ENCODE measurements around the gene LRRK1.

Gene LRRK1

DNA sequence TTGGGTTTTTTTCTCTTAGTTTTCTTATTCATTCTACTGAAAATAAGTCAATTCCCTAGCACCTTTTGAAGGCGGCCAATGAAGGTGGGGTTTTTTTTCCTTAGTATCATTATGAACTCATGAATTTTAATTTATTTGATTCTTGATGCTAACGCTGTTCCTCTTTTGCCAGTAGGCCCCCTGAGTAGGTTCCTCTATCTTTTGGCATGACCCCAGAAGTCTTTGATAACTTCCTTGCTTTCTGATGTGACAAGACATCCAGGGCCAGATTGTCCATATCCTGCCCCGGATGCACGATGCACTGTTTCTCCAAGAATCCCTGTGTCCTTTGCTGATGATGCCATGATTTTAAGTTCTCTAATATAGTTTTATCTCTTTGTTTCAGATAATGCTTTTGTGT is 20.6 kb downstream of the LRRK1 start:
- DNase-seq (ENCODE audit: low read depth in 2 of 2): no peak

DNA sequence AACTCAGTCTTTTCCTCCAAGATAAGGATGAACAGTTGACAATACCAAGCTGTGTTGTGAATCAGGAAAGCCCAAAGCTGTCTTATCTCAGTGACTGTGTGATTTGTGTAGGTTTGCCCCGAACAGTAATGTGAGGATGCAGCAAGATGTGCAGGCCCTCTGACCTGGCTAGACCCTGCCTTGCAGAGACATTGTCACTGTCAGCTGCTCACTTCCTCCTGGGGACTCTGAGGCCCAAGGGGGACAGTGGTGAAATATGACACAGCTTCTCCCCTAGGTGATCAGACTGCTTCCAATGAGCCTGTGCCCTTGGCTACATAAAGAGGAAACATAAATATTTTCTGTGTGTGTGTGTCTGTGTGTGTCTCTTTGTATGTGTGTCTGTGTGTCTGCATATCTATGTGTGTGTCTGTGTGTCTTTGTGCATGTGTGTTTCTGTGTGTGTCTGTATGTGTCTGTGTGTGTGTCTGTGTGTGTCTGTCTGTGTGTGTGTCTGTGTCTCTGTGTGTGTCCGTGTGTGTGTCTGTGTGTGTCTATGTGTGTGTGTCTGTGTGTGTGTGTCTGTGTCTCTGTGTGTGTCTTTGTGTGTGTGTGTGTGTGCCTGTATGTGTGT is 21.7 kb downstream of the LRRK1 start:
- no peak for DNase-seq (ENCODE audit: low read depth in 2 of 2)

DNA sequence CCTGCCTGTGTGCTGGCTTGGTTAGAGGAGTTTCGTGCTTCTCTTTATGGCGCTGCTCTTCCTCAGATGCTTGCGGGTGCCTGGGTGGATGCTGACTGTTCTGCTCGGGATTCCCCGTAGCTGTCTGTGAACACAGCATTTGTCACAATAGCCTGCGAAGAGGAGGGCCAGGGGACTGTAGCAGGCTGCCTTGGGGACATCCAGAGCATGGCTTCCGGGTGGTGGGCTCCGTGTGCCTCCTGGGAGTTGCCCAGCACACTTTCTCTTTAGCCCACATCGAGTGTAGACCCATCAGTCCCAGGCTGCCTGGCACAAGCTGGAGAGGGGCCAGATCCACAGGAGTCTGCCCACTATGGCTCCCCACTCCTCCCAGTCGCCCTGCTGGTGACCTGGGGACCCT is 22.4 kb downstream of the LRRK1 start:
- no peak for DNase-seq (ENCODE audit: low read depth in 2 of 2)

DNA sequence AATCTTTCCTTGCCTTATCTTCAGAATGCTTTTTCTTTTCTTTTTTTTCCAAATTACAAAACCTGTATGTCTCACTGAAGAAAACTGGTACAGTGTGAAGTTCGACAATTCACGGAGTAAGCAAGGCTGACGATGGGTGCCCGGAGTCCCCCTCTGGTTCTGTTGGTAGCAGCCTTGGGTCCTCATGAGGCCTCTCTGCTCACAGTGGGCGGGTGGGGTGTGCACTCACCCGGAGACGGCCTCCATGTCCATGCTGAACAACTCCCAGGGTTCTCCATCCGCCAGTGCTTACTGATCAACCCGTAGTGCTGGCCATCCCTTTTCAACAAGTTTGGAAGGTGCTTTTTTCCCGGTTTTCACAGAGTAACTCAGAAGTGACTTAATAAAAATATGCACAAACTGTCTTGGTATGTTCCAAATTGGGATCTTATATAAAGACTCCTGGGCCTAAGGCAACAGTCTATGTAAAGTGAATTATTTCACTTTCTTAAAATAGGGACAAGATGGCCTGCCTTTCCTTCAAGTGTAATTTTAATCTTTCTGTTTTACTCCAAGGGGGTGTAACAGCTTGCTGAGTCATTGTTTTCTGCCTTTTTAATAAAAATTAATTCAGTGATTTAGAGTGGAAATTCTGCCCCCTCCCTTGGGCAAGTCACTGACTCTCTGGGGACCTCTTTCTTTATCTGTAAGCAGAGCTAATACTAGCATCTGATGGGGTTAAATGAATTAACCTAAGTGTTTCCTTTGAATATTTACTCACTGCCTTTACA is 23.7 kb downstream of the LRRK1 start:
- DNase-seq (ENCODE audit: low read depth in 2 of 2): no peak

DNA sequence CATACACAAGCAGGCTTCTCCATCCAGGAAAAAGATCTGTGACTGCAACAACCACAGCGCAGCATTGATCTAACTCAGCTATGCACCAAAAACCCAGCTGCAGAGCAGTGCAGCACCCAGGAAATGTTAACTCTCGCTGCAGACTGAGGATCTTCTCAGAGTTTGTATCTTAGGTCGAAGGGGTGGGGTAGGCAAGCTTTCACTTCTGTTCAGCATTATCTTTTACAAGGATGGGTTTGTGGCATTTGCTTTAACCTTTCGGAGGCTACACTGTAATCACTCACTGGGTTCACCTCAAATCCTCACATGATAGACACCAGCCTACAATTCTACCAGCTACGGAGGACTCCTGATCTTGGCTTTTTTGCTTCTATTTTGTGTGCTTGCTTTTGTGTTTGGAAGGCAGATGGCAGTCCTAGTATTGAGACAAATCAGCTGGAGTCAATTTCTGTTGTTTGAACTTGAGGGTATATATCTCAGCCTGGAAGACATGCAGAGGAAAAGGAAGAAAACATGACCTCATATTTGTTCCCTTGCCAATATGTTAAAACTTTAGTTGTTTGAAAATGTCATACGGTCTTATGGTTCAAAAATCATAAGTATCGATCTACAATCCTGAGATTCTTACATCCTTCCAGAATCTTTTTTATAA is 25.2 kb downstream of the LRRK1 start:
- no peak for DNase-seq (ENCODE audit: low read depth in 2 of 2)

DNA sequence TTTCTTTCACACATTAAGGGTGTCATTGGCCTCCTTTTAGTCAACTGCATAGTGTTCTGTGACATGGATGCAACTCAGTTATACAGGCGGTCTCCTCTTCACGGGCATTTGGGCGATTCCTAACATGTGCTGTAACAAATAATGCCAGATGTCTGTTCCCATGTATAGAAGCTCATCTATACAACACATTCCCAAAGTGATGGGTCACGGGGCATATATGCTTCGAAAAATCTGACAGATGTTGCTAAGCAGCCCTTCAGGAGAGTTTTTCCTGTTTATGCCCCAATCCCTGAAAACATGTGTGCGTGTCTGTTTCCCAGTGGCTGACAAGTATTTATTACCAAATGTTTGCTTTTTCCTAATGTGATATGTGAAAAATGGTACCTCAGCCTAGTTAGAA is 25.8 kb downstream of the LRRK1 start:
- DNase-seq (ENCODE audit: low read depth in 2 of 2): peak; percentile 42 to 43

DNA sequence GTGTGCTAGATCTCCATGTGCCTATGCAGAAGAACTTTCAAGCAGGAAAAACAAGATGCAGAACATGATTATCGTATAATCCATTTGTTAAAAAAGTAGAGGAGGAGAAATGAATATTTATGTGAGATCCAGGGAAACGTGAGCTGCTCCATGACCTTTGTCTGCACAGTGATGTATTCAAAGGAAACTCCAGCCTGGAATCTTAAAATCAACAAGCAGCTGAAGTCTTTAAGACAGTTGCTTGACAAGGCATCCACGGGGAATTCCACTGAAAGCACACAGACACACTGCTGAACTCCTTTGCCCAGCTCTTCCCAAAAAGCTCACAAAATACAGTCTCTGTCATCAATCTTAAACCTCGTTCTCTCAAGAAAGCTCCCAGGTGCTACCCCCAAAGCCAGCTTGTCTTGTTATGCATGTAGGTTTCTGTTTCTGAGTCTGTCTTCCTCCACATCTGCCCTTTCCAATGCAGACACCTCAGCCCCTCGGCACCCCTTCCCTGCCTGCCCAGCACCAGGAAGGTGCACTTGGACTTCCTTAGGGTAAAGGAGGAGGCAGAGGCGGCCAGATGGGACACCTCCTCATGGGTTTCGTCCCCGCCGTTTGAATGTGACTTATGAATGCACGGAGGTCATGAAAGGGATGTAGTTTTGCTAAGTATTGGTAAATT is 28.7 kb downstream of the LRRK1 start:
- no peak for DNase-seq (ENCODE audit: low read depth in 2 of 2)

DNA sequence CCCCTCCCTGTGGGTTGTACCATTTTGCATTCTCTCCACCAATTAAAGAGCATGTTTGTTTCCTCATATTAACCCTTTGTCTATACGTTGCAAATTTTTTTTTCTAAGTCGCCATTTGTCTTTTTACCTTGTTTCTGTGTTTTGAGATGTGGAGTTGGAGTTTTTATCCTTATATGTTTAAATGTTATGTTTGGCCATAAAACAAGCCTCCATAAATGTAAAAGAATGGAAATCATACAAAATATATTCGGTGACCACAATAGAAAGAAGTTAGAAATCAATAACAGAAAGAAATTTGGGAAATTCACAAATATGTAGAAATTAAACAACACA is 29.2 kb downstream of the LRRK1 start:
- no peak for DNase-seq (ENCODE audit: low read depth in 2 of 2)

DNA sequence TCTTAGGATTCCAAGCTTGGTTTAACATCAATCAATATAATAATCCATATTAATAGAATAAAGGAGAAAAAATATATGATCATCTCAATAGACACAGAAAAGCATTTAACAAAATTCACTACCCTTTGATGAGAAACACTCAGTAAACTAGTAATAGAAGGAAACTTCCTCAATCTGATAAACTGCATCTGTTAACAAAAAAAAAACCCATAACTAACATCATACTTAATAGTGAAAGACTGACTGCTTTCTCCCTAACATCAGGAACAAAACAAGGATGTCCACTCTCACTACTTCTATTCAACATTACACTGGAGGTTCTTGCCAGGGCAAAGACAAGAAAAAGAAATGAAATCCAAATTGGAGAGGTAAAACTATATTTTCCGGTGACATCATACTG is 30.5 kb downstream of the LRRK1 start:
- no peak for DNase-seq (ENCODE audit: low read depth in 2 of 2)

DNA sequence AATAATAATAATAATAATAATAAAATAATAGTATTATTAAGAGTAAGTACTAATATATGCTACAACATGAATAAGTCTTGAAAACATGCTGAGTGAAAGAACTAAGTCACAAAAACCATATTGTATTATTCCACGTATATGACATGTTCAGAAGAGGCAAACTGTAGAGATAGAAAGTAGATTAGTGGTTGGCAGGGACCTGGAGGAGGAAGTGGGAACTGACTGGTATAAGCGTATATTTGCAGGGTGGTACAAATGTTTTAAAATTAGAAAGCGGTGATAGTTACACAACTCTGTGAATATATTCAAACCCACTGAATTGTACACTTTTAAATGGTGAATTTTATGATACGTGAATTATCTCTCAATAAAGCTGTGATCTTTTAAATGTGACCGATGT is 32.8 kb downstream of the LRRK1 start:
- DNase-seq (ENCODE audit: low read depth in 2 of 2): no peak

DNA sequence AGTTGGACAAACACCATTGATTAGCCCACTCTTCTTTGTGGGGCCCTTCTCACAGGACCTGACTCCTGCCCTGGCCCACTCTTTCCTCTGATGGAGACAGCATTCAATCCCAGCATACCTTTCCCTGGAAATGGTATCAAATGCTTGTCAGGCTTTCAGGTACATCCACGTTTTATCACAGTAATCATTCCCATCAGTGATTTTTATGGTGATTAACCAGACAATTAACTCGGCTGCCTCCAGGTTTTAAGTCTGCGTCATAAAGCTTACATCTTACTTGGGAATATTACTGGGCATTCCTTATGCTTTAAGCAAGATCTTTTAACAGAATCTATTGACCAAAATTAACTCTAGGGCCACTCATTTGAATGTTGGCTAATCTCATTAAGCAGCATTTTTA is 33.4 kb downstream of the LRRK1 start:
- no peak for DNase-seq (ENCODE audit: low read depth in 2 of 2)

DNA sequence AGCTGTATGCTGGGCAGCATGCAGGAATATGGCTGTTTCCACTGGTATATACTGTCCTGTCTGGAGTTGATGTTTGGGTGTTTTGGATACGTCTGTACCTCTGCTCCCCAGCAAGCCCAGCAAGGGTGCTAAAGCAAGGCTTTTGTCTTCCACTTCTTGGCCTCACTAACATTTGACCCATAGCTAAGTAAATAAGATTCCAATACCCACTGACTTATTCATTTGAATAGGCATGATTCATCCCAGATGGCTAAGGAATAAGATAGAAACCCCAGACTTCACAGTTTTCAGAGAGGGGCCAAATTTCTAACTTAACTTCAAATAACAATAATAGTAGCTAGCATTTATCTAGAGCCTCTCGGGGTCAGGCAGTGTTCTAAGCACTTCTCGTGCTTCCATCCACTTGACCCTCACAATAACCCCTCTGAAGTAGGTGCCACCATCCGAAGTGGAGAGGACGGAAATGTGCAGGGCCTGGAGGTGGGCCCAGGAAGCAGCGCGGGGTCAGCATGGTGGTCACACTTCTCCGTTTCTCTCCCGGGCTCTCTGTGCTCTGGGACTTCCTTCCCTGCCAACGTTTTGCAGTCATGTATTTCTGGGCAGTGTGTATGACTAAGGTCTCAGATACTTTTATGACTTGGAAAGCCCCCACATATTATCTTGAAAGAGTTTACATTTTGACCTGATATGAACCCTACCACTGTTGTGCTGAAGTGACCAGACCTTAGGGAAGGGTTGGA is 39.3 kb downstream of the LRRK1 start:
- DNase-seq (ENCODE audit: low read depth in 2 of 2): no peak

DNA sequence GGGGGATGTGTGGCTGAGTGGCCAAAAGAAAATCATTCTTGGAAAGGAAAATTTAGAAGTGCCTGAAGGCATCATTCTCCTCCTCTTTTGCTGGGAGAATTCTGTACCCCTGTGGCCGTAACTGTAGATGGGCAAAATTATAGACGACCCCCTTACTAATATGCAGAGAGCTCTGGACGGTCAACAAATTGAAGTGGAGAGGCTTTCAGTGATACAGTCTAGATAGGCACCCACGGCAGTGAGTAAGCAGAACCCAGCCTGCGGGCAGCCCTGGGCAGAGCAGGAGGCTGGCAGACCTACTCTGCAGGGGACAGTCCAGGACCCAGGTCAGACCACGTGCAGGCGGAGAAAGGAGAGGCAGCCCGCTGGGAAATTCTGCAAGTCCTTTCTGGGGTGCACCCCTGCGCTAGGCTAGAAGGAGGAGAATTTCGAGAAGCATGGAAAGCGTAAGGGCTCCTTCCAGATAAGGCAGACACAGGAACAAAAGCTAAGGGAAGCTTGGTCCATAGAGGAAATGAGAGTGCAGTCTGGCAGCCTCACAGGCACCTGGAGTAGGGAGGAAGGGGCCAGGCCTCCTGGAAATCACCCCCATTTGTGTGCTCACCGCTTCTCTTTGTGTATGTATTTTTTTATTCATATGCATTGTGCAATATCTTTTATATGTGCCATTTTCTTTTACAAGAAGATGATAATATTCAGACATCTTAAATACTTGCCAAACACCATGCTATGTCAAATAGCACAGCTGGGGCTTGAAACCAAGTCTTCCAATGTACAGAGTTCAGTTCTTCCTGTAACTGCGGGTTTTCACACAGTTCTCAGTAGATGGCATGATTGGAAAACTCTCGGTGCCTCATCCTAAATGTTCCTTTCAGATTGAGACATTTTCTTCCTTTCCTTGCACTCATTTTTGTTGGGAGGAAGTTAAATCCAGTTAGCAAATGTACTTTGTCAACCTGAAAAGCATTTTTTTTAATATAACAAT is 40.2 kb downstream of the LRRK1 start:
- no peak for DNase-seq (ENCODE audit: low read depth in 2 of 2)

DNA sequence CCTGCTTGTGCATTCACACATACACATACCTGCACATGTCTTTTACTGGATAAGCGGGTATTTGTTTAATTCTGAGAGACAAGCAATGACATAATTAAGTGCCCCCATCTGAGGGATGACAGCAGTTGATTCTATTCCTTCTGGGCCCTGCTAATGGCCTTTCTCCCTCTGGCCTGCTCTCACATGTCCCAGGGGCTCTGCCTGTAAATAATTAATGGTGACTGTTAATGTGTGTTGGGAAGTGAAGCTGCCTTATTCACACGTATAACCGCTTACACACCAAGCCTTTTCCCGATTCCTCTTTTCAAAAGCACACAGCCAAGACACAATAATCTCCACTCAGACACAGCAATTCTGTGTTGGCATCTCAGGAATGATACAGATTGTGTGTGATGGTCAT is 47.8 kb downstream of the LRRK1 start:
- no peak for DNase-seq (ENCODE audit: low read depth in 2 of 2)

DNA sequence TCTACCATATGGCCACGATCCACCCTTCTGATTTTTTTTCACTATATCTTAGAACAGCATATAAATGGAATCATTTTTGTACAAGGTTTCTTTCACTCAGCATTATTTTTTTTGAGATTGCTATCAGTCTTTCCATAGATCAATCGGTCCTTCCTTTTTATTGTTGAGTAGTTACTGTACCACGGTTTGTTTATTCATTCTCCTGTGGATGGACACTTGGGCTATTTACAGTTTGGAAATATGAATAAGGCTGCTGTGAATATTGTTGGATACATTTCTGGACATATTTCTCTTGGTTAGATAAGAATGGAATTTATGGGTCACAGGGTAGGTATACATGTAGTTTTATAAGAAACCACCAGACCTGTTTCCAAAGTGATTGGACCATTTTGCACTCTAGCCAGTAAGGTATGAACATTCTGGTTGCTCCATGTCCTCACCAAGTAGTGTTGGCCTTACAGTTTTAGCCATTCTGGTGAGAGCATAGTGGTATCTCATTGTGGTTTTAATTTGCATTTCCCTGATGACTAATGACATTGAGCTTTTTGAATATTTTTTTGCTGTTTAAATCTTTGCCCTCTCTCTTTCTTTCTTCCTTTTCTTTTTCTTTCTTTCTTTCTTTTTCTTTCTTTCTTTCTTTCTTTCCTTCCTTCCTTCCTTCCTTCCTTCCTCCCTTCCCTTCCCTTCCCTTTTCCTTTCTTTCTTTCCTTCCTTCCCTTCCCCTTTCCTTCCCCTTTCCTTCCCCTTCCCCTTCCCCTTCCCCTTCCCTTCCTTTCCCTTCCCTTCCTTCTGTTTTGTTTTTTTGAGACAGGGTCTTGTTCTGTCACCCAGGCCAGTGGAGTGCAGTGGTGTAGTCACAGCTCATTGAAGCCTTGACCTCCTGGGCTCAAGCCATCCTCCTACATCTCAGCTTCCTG is 49.2 kb downstream of the LRRK1 start:
- DNase-seq (ENCODE audit: low read depth in 2 of 2): peak in 1 of 2 experiments; percentile 10

DNA sequence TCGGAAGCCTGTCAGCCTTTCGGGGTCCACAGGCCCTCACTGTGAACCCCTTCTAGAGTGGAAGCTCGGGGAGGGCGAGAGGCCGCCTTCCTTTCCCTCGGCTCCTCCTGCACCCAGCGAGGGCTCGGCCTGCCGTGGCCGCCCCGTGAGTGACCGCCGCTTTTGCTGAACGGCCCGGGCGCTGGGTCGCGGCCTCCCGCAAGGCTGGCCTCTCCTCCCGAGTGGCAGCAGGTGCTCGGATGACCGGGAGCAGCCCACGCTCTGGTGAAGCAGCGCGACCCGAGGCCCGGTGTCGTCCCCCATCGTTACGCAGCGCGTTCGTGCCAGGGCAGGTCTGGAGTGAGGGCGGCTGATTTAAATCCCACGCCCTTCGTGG is 53.8 kb downstream of the LRRK1 start:
- no peak for DNase-seq (ENCODE audit: low read depth in 2 of 2)

DNA sequence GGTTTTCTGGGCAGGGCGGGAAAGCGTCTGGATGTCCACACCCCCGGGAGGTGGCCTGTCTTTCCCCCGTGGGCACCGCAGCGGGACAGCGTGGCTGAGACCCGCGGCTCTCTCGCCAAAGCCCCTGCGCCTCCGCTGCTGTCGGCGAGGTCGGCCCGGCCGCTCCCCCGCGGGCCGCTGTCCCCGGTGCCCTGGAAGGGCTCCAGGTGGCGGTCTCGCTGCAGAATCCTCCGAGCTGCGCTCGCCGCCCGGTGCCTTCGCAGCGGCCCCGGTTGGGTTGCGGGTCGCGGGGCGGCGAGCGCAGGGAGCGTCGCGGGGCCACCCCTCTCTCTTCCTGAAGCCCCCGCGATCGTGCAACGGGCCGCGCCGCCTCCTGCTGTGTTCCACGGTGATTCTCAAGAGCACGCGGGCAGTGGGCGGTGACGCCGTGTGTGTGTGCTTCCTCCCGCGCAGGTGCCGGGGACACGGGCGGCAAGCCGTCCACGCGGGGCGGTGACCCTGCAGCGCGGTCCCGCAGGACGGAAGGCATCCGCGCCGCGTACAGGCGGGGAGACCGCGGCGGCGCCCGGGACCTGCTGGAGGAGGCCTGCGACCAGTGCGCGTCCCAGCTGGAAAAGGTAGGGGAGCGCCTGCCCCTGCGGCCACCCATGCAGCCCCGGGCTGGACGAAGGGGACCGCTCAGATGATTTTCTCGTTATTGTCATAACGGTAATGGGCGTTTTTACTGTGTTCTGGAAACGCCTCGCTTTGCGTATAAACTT is 54.4 kb downstream of the LRRK1 start:
- no peak for DNase-seq (ENCODE audit: low read depth in 2 of 2)

DNA sequence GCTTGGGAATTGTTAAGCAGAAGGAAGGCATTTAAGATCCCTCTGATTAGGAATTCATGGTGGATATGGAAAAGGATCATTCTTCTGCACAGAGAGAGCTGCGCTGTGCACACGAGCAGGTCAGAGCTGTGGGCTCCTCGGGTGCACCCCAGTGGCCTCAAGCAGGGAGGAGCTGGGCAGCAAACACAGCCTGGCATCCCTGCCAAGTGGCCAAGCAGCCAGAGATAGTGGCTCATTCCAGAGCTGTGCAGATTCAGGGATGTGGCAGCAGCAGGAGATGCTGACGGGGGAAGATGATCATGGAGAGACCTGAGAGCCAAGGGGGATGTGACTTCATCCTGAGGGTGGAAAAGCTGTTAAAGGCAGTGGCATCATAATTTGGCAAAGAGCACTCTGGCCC is 55.9 kb downstream of the LRRK1 start:
- DNase-seq (ENCODE audit: low read depth in 2 of 2): no peak

DNA sequence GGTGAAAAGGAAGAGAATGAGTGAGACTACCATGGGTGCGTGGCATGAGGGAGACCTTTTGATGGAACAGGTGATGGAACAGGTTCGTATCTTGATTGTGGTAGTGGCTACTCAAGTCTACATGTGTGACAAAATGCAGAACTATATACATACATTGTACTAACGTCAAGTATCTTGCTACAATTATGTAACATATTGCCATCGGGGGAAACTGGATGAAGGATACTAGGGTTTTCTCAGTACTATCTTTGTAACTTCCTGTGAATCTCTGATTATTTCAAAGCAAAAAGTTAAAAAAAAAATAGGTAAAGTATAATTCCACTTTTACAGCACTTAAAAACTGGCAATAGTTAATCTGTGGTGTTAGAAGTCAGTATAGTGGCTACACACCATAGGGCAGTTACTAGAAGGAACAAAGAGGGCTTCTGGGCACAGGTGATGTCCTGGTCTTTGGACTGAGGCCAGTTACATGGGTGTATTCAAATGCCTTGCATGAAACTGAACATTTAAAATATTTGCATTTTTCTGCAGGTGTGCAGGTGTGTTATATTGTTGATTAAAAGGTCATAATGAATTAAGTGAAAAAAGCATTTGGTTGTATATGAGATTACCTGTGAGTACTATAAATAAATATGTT is 61.4 kb downstream of the LRRK1 start:
- DNase-seq (ENCODE audit: low read depth in 2 of 2): no peak
